Liver (tissue), 9 donors: ENCODE results near the gene SLC25A25. TPM values are rescaled to one million over a fixed set of nuclear protein-coding genes. Genes with fewer than 3 reads are reported as not detected.

Source experiments
- DNase-seq: peaks from one replicate; pipeline ENCODE4 v3.0.0-alpha.2; 2017; ENCODE audit warnings: low spot score
- H3K27ac ChIP-seq, 2 donors: one replicate each; pipeline ENCODE4 v1.7.0; 2013; ENCODE audit warnings: inconsistent platforms in 2 of 2, low read length in 2 of 2, control low read depth in 1 of 2, low read depth in 1 of 2, mild to moderate bottlenecking in 1 of 2
- H3K27me3 ChIP-seq, 4 donors: one replicate each; pipeline versions ENCODE4 v1.6.1 to v1.7.0; 2013; ENCODE audit warnings: low read length in 3 of 4, inconsistent platforms in 1 of 4, mild to moderate bottlenecking in 1 of 4, moderate library complexity in 1 of 4; ENCODE audit not compliant: control insufficient read depth in 4 of 4, insufficient read depth in 4 of 4
- H3K36me3 ChIP-seq, 4 donors: one replicate each; pipeline versions ENCODE4 v1.6.1 to v1.7.0; 2013; ENCODE audit warnings: low read length in 3 of 4, mild to moderate bottlenecking in 3 of 4, low read depth in 1 of 4, moderate library complexity in 1 of 4; ENCODE audit not compliant: control insufficient read depth in 4 of 4, insufficient read depth in 3 of 4
- H3K4me1 ChIP-seq, 4 donors: one replicate each; pipeline versions ENCODE4 v1.6.1 to v1.7.0; 2013; ENCODE audit warnings: low read length in 3 of 4, mild to moderate bottlenecking in 3 of 4, moderate library complexity in 1 of 4; ENCODE audit not compliant: control insufficient read depth in 4 of 4, insufficient read depth in 4 of 4
- H3K4me3 ChIP-seq, 3 donors: one replicate each; pipeline versions ENCODE4 v1.6.1 to v1.7.0; 2013; ENCODE audit warnings: low read length in 3 of 3, control low read depth in 1 of 3, low read depth in 1 of 3, mild to moderate bottlenecking in 1 of 3
- H3K9ac ChIP-seq, 2 donors: one replicate each; pipeline ENCODE4 v1.7.0; 2013; ENCODE audit warnings: low read length in 2 of 2, mild to moderate bottlenecking in 2 of 2, moderate library complexity in 2 of 2, control low read depth in 1 of 2, low read depth in 1 of 2
- H3K9me3 ChIP-seq, 4 donors: one replicate each; pipeline versions ENCODE4 v1.6.1 to v1.7.0; 2013; ENCODE audit warnings: low read length in 3 of 4; ENCODE audit not compliant: control insufficient read depth in 4 of 4
- ATF3 ChIP-seq: IDR thresholded peaks from 2 replicates; pipeline ENCODE4 v1.6.1; 2016; ENCODE audit warnings: antibody characterized with exemption
- FOXA1 ChIP-seq: IDR thresholded peaks from 2 replicates; pipeline ENCODE4 v1.6.1; 2016; ENCODE audit warnings: antibody characterized with exemption
- FOXA2 ChIP-seq: IDR thresholded peaks from 2 replicates; pipeline ENCODE4 v1.6.1; 2016; ENCODE audit warnings: antibody characterized with exemption
- GABPA ChIP-seq, 2 donors: IDR thresholded peaks in 1 of 2; conservative IDR thresholded peaks in 1 of 2; 2 replicates each; pipeline ENCODE4 v1.6.1; 2016; ENCODE audit warnings: antibody characterized with exemption in 2 of 2, mild to moderate bottlenecking in 1 of 2, moderate library complexity in 1 of 2
- HNF4A ChIP-seq, 2 donors: conservative IDR thresholded peaks; 2 replicates each; pipeline ENCODE4 v1.6.1; 2016; ENCODE audit warnings: antibody characterized with exemption in 2 of 2, mild to moderate bottlenecking in 2 of 2
- HNF4G ChIP-seq: IDR thresholded peaks from 2 replicates; pipeline ENCODE4 v1.6.1; 2016; ENCODE audit warnings: antibody characterized with exemption
- MAX ChIP-seq: IDR thresholded peaks from 2 replicates; pipeline ENCODE4 v1.6.1; 2016; ENCODE audit warnings: antibody characterized with exemption
- RAD21 ChIP-seq, 2 donors: IDR thresholded peaks; 2 replicates each; pipeline ENCODE4 v1.6.1; 2016; ENCODE audit warnings: antibody characterized with exemption in 2 of 2, mild to moderate bottlenecking in 2 of 2
- RXRA ChIP-seq, 2 donors: IDR thresholded peaks; 2 replicates each; pipeline ENCODE4 v1.6.1; 2017 to 2018; ENCODE audit warnings: antibody characterized with exemption in 2 of 2, mild to moderate bottlenecking in 1 of 2
- SP1 ChIP-seq: IDR thresholded peaks from 2 replicates; pipeline ENCODE4 v1.6.1; 2018; ENCODE audit warnings: antibody characterized with exemption, mild to moderate bottlenecking
- TAF1 ChIP-seq: conservative IDR thresholded peaks from 2 replicates; pipeline ENCODE4 v1.6.1; 2016; ENCODE audit warnings: antibody characterized with exemption, mild to moderate bottlenecking
- YY1 ChIP-seq: IDR thresholded peaks from 2 replicates; pipeline ENCODE4 v1.6.1; 2016; ENCODE audit warnings: antibody characterized with exemption, mild to moderate bottlenecking
- WGBS: extraction: QIAGEN DNeasy Blood & Tissue Kit; methylation state at CpG from one replicate; pipeline ENCODE4 v1.1.7; 2013; 5-methylcytosine and 5-hydroxymethylcytosine counted together
- polyA plus RNA-seq, 2 donors: library from polyadenylated mRNA; stranded (reverse) in 1 of 2; unstranded in 1 of 2; fragments of 200-250 nt in 1 of 2; fragments of >200 nt in 1 of 2; fragmentation: Nextera tagmentation in 1 of 2; extraction: Ambion mirVana in 1 of 2; gene quantifications; one replicate each; pipeline versions ENCODE4 v1.2.1 to v1.2.3, GENCODE V29; 2013 to 2015
- total RNA-seq, 2 donors: library from RNA; depleted of rRNA; stranded (reverse); fragments of >200 nt; gene quantifications; one replicate each; pipeline ENCODE4 v1.2.3, GENCODE V29; 2014
- TF ChIP-seq, protein P1 (sequence below): IDR thresholded peaks from 2 replicates; pipeline ENCODE4 v1.6.1; 2016; ENCODE audit warnings: antibody characterized with exemption, mild to moderate bottlenecking
- TF ChIP-seq, protein P2 (sequence below): fragments of 150-350 bp; IDR thresholded peaks from 2 replicates; pipeline ENCODE4 v1.5.1; 2017; ENCODE audit warnings: improper control_type of control experiment, low read depth, low read length; ENCODE audit not compliant: missing input control
- donor health status: healthy.
- donor health status: healthy.
- donor health status: healthy.
- donor health status: healthy.
- donor health status: healthy.

The SLC25A25 gene
- total and polyA plus RNA-seq, 4 donors, result 21.7 to 74.6 (median 39.3) TPM

DNA sequence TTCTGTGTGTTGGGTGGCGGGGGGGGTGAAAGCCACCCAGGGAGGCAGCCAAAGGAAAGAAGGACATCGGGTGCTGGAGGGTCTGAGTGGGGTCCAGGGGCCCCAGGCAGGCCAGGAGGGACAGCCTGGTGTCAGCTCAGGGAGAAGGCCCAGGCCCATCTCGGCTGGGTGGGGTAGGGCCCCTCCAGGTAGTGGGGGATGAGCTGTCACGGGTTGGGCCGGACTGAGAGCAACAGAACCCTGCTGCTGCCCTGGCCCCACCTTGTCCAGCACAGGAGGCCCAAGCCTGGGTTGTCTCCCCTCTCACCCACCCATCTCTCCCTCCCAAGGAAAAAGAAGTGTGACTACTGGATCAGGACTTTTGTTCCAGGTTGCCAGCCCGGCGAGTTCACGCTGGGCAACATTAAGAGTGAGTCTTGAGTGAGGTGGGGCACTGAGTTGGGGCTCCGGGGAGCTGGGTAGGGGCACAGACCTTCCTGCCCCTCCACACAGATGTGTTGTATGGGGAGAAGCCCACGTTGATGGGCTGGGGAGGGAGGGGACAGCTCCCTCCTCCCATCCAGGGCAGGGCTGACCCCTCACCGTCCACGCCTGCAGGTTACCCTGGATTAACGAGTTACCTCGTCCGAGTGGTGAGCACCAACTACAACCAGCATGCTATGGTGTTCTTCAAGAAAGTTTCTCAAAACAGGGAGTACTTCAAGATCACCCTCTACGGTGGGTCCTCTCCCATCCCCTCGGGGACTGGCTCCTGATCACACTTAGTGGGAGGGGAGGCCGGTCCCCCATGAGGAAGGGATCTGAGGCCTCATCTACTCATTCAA is 83.5 kb downstream of the SLC25A25 start:
- WGBS, result 94% methylated on average over 18 of the region's 18 CpGs
- no peak overlapping the region for H3K9ac ChIP-seq
- TF ChIP-seq TAF1 (no peak), RAD21 (IDR thresholded peaks at IDR 0.05) (no peak), HNF4G (no peak), HNF4A (conservative IDR thresholded peaks at IDR 0.05) (no peak), ATF3 (no peak), GABPA (IDR thresholded peaks at IDR 0.05 in 1 of 2, conservative IDR thresholded peaks at IDR 0.05 in 1 of 2) (no peak), FOXA1 (no peak)
- no peak overlapping the region for H3K4me3 ChIP-seq
- H3K27ac ChIP-seq, result no peak overlapping the region
- no peaks in the 10 kb centered on the region for H3K27me3 ChIP-seq
- no peaks in the 10 kb centered on the region for H3K36me3 ChIP-seq
- DNase-seq, result no peak
- H3K9me3 ChIP-seq, result no peaks in the 10 kb centered on the region
- peaks cover 8 to 13% (median 10%) of the 10 kb centered on the region in 4 donors for H3K4me1 ChIP-seq

DNA sequence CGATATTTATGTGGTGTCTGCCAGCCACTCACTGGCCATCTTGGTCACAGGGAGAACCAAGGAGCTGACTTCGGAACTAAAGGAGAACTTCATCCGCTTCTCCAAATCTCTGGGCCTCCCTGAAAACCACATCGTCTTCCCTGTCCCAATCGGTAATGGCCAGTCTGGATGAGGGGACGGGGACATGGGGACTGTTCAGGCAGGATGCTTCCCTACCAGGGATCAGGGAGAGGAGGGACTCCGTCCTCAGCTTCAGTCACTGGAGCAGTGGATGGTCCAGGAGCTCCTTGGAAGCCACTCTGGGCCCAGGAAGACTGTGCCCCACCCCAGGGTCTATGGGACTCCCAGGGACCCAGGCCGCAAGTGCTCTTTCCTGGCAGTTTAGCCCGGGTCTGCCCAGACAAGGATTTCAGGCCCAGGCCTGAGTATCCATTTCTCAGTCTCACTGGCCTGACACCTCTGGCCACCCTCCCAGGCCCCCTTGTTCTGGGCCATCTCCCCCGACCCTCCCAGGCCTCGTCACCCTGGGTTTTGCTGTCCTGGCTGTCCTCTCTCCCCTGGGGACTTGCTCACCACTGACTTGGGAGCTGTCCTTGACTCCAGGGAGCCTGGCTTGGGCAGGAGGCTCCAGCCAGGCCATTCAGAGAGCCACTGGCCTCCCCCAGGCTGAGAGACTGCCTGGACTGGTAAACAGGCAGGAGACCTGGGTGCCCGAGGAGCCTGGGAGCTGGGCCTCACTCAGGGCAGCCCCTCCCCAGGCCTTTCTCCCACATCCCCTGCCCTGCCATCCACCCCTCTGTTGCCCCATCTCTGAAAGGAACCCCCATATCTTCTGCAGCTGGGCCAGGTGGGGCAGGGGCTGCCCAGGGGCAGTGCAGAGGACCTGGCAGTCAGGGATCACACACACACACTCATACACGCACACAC is 84.4 kb downstream of the SLC25A25 start:
- DNase-seq, result no peak

GRCh38 chr9:128153060-128153946 is 85.3 kb downstream of the SLC25A25 start:
- peaks cover 8 to 13% (median 10%) of the 10 kb centered on the region in 4 donors for H3K4me1 ChIP-seq
- no peak overlapping the region for H3K9ac ChIP-seq
- H3K9me3 ChIP-seq, result no peaks in the 10 kb centered on the region
- H3K27me3 ChIP-seq, result no peaks in the 10 kb centered on the region
- no peak for DNase-seq
- H3K27ac ChIP-seq, result no peak overlapping the region
- WGBS, result 89% methylated on average over 26 of the region's 26 CpGs
- H3K4me3 ChIP-seq, result no peak overlapping the region
- no peaks in the 10 kb centered on the region for H3K36me3 ChIP-seq
- TF ChIP-seq ATF3 (no peak), RXRA (IDR thresholded peaks at IDR 0.05) (no peak), FOXA2 (no peak), SP1 (no peak), GABPA (IDR thresholded peaks at IDR 0.05 in 1 of 2, conservative IDR thresholded peaks at IDR 0.05 in 1 of 2) (no peak), HNF4A (conservative IDR thresholded peaks at IDR 0.05) (no peak)
- TF ChIP-seq, protein P1, sequence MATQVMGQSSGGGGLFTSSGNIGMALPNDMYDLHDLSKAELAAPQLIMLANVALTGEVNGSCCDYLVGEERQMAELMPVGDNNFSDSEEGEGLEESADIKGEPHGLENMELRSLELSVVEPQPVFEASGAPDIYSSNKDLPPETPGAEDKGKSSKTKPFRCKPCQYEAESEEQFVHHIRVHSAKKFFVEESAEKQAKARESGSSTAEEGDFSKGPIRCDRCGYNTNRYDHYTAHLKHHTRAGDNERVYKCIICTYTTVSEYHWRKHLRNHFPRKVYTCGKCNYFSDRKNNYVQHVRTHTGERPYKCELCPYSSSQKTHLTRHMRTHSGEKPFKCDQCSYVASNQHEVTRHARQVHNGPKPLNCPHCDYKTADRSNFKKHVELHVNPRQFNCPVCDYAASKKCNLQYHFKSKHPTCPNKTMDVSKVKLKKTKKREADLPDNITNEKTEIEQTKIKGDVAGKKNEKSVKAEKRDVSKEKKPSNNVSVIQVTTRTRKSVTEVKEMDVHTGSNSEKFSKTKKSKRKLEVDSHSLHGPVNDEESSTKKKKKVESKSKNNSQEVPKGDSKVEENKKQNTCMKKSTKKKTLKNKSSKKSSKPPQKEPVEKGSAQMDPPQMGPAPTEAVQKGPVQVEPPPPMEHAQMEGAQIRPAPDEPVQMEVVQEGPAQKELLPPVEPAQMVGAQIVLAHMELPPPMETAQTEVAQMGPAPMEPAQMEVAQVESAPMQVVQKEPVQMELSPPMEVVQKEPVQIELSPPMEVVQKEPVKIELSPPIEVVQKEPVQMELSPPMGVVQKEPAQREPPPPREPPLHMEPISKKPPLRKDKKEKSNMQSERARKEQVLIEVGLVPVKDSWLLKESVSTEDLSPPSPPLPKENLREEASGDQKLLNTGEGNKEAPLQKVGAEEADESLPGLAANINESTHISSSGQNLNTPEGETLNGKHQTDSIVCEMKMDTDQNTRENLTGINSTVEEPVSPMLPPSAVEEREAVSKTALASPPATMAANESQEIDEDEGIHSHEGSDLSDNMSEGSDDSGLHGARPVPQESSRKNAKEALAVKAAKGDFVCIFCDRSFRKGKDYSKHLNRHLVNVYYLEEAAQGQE, result no peak
- TF ChIP-seq, protein P2, sequence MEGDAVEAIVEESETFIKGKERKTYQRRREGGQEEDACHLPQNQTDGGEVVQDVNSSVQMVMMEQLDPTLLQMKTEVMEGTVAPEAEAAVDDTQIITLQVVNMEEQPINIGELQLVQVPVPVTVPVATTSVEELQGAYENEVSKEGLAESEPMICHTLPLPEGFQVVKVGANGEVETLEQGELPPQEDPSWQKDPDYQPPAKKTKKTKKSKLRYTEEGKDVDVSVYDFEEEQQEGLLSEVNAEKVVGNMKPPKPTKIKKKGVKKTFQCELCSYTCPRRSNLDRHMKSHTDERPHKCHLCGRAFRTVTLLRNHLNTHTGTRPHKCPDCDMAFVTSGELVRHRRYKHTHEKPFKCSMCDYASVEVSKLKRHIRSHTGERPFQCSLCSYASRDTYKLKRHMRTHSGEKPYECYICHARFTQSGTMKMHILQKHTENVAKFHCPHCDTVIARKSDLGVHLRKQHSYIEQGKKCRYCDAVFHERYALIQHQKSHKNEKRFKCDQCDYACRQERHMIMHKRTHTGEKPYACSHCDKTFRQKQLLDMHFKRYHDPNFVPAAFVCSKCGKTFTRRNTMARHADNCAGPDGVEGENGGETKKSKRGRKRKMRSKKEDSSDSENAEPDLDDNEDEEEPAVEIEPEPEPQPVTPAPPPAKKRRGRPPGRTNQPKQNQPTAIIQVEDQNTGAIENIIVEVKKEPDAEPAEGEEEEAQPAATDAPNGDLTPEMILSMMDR, result no peak

More for the DNA sequence above, 84.4 kb downstream of the SLC25A25 start:
- Histone ChIP-seq H3K4me1 (peaks cover 8 to 13% (median 10%) of the 10 kb centered on the region in 4 donors), H3K9ac (no peak overlapping the region), H3K36me3 (no peaks in the 10 kb centered on the region), H3K27me3 (no peaks in the 10 kb centered on the region), H3K27ac (no peak overlapping the region), H3K9me3 (no peaks in the 10 kb centered on the region), H3K4me3 (no peak overlapping the region)
- WGBS, result 96% methylated on average over 13 of the region's 13 CpGs
- TF ChIP-seq RXRA (IDR thresholded peaks at IDR 0.05), result no peak
- TF ChIP-seq GABPA (IDR thresholded peaks at IDR 0.05 in 1 of 2, conservative IDR thresholded peaks at IDR 0.05 in 1 of 2), result no peak
- TF ChIP-seq HNF4G, result no peak
- no peak for TF ChIP-seq ATF3
- no peak for TF ChIP-seq FOXA1
- TF ChIP-seq SP1, result no peak
- TF ChIP-seq MAX, result no peak
- TF ChIP-seq YY1, result no peak
